ENCODE measurements around the gene SPEN. TPM values are rescaled to one million over a fixed set of nuclear protein-coding genes. Genes with fewer than 3 reads are reported as not detected.

SPEN gene
- total and polyA plus RNA-seq, 10 of the 15 experiments (the other 5 are each of a cell fraction or from before 2014, with no cell fraction given) = 5.2 to 58.7 (median 20.1) TPM

- peaks cover 6 to 48% of the 10 kb centered on the region in 2 experiments for H3K36me3 ChIP-seq (ENCODE audit: control insufficient read depth in 2 of 2, insufficient read depth in 2 of 2, low read length in 1 of 2)
- ATAC-seq (peak; percentile 18), DNase-seq (ENCODE audit: low read depth, low spot score) (no peak), FAIRE-seq (peak; percentile 91)
- SMC1A ChIA-PET (ENCODE audit: uncharacterized antibody, unreplicated experiment) = interaction anchor here (0.6 to 5.6 kb wide), 9 partner anchors 14 to 133 kb away, joined by 3 to 78 read pairs (median 5); partner anchors contain the start of gene ZBTB17
- intact Hi-C loops (cut with micrococcal nuclease; ENCODE audit: unreplicated experiment) (loop anchor here (1.0 to 10.0 kb wide), 3 partner anchors 17 to 106 kb away; no protein-coding TSS in a partner anchor), in situ Hi-C loops (cut with MboI) (no loop called here)
- RAD21 ChIA-PET (ENCODE audit: unreplicated experiment) = interaction anchor here (0.6 to 5.0 kb wide), 12 partner anchors 9 to 133 kb away, joined by 3 to 34 read pairs (median 6); partner anchors contain the start of genes SPEN and ZBTB17
- POLR2A ChIA-PET = interaction anchor here (0.7 to 4.4 kb wide), 8 partner anchors 10 to 115 kb away, joined by 3 to 47 read pairs (median 5); partner anchors contain the start of genes SPEN and ZBTB17
- no peaks in the 10 kb centered on the region for H3K27me3 ChIP-seq (replicated peaks in 1 of 2; ENCODE audit: control insufficient read depth in 2 of 2, insufficient read depth in 2 of 2, low read length in 1 of 2)
- H3K27ac ChIP-seq (ENCODE audit: control insufficient read depth, insufficient read depth) = peak overlapping the region; percentile 78
- no peaks in the 10 kb centered on the region for H3K9me3 ChIP-seq (replicated peaks; ENCODE audit: control insufficient read depth, insufficient read depth, low read length)
- under 1% methylated on average over 15 of the region's 15 CpGs for WGBS (ENCODE audit: insufficient coverage, insufficient replicate concordance, low lambda C conversion rate, missing lambda C conversion rate)
- peaks cover 40% of the 10 kb centered on the region for H3K4me1 ChIP-seq (ENCODE audit: control insufficient read depth, insufficient read depth, low read length)
- peak; percentile 29; the same call in 1 of the 2 replicates for TF ChIP-seq CREB1 (IDR thresholded peaks at IDR 0.05; ENCODE audit: low read depth)
- TF ChIP-seq NFIC (IDR thresholded peaks at IDR 0.05; ENCODE audit: low read depth, low read length) = peak; percentile 36
- TF ChIP-seq SPI1 (IDR thresholded peaks at IDR 0.05; ENCODE audit: borderline replicate concordance, insufficient read depth, low read depth, low read length) = no peak
- TF ChIP-seq JUNB (IDR thresholded peaks at IDR 0.05) = peak; percentile 73
- 0 out of 2 replicates have a peak, but pooled peaks have one; percentile 29 for TF ChIP-seq ZBED1 (IDR thresholded peaks at IDR 0.05; ENCODE audit: borderline replicate concordance)
- TF ChIP-seq IKZF2 (IDR thresholded peaks at IDR 0.05) = peak in 1 of 2 experiments; percentile 19; a peak in 2 of 4 replicates
- TF ChIP-seq ATF2 (IDR thresholded peaks at IDR 0.05; ENCODE audit: low read length) = peak; percentile 71
- TF ChIP-seq MAX (IDR thresholded peaks at IDR 0.05; ENCODE audit: low read depth, low read length) = no peak
- no peak for TF ChIP-seq EZH2 (IDR thresholded peaks at IDR 0.05; ENCODE audit: borderline replicate concordance, control insufficient read depth, low read depth, low read length)
- TF ChIP-seq POLR2AphosphoS5 (IDR thresholded peaks at IDR 0.05; ENCODE audit: low read length) = peak; percentile 8; the same call in 1 of the 2 replicates
- peak; percentile 39 for TF ChIP-seq EED (IDR thresholded peaks at IDR 0.05; ENCODE audit: low read depth)
- TF ChIP-seq RUNX3 (IDR thresholded peaks at IDR 0.05; ENCODE audit: low read length) = 0 out of 2 replicates have a peak, but pooled peaks have one; percentile 10
- TF ChIP-seq MEF2A (IDR thresholded peaks at IDR 0.05; ENCODE audit: insufficient read depth, low read depth, low read length) = peak; percentile 61; the same call in 1 of the 2 replicates
- no peak for TF ChIP-seq SIN3A (IDR thresholded peaks at IDR 0.05; ENCODE audit: low read depth, low read length)
- 0 out of 2 replicates have a peak, but pooled peaks have one; percentile 15 for TF ChIP-seq MTA3 (IDR thresholded peaks at IDR 0.05; ENCODE audit: borderline replicate concordance, low read length)
- peak in 1 of 2 experiments; percentile 96; a peak in 2 of 4 replicates for TF ChIP-seq SRF (IDR thresholded peaks at IDR 0.05; ENCODE audit: low read depth in 2 of 2, low read length in 2 of 2)
- no peak overlapping the region for H2AFZ ChIP-seq (ENCODE audit: control insufficient read depth, low read depth, low read length)
- no peaks in the 10 kb centered on the region; the same call in 1 of the 2 replicates for H4K20me1 ChIP-seq (ENCODE audit: control insufficient read depth, insufficient read depth)
- TSS peak; percentile 51 for BruUV-seq (replicated peaks)
- peaks cover 22% of the 10 kb centered on the region for H3K79me2 ChIP-seq (ENCODE audit: control insufficient read depth, insufficient read depth, low read length)
- peak overlapping the region; percentile 73 for H3K4me2 ChIP-seq (ENCODE audit: control insufficient read depth, insufficient read depth)
- H3K4me3 ChIP-seq = peak overlapping the region; percentile 34; the same call in 1 of the 2 replicates
- H3K9ac ChIP-seq (ENCODE audit: control insufficient read depth, insufficient read depth, low read length) = peak overlapping the region; percentile 55
- CTCF ChIA-PET = interaction anchor here (0.9 to 4.7 kb wide), 7 partner anchors 17 to 136 kb away, joined by 3 to 25 read pairs (median 4); partner anchors contain the start of gene ZBTB17
Measured at GRCh38 chr1:15948595-15949452, 101.3 kb downstream of the SPEN start.
